ENCODE measurements around the gene WWC1. TPM values are rescaled to one million over a fixed set of nuclear protein-coding genes. Genes with fewer than 3 reads are reported as not detected.

Gene WWC1
- total RNA-seq, 1 donor from 2014 or later: 13.7 TPM

- H3K4me1 Mint-ChIP-seq: peaks cover 12% of the 10 kb centered on the region
- H3K4me3 Mint-ChIP-seq: no peak overlapping the region
- no peak for DNase-seq (ENCODE audit: low read depth, low spot score)
- H3K9me3 Mint-ChIP-seq: no peaks in the 10 kb centered on the region
- no peaks in the 10 kb centered on the region for H3K27me3 Mint-ChIP-seq (ENCODE audit: low read depth)
- TF ChIP-seq, protein P1, sequence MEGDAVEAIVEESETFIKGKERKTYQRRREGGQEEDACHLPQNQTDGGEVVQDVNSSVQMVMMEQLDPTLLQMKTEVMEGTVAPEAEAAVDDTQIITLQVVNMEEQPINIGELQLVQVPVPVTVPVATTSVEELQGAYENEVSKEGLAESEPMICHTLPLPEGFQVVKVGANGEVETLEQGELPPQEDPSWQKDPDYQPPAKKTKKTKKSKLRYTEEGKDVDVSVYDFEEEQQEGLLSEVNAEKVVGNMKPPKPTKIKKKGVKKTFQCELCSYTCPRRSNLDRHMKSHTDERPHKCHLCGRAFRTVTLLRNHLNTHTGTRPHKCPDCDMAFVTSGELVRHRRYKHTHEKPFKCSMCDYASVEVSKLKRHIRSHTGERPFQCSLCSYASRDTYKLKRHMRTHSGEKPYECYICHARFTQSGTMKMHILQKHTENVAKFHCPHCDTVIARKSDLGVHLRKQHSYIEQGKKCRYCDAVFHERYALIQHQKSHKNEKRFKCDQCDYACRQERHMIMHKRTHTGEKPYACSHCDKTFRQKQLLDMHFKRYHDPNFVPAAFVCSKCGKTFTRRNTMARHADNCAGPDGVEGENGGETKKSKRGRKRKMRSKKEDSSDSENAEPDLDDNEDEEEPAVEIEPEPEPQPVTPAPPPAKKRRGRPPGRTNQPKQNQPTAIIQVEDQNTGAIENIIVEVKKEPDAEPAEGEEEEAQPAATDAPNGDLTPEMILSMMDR (conservative IDR thresholded peaks at IDR 0.05): no peak
- no peak overlapping the region for H3K27ac Mint-ChIP-seq (ENCODE audit: unreplicated experiment)
- H3K36me3 Mint-ChIP-seq (ENCODE audit: low read depth): peaks cover 1% of the 10 kb centered on the region
These were observed 189.9 kb downstream of the WWC1 start for GRCh38 chr5:168481330-168481788.

- Mint-ChIP-seq H3K9me3 (no peaks in the 10 kb centered on the region), H3K27me3 (ENCODE audit: low read depth) (no peaks in the 10 kb centered on the region), H3K27ac (ENCODE audit: unreplicated experiment) (no peak overlapping the region), H3K4me3 (no peak overlapping the region), H3K4me1 (peaks cover 20% of the 10 kb centered on the region), H3K36me3 (ENCODE audit: low read depth) (peaks cover 2% of the 10 kb centered on the region)
- DNase-seq (ENCODE audit: low read depth, low spot score): no peak
- TF ChIP-seq, protein P1 (conservative IDR thresholded peaks at IDR 0.05): no peak
These were observed 190.9 kb downstream of the WWC1 start for GRCh38 chr5:168482361-168482760.

DNA sequence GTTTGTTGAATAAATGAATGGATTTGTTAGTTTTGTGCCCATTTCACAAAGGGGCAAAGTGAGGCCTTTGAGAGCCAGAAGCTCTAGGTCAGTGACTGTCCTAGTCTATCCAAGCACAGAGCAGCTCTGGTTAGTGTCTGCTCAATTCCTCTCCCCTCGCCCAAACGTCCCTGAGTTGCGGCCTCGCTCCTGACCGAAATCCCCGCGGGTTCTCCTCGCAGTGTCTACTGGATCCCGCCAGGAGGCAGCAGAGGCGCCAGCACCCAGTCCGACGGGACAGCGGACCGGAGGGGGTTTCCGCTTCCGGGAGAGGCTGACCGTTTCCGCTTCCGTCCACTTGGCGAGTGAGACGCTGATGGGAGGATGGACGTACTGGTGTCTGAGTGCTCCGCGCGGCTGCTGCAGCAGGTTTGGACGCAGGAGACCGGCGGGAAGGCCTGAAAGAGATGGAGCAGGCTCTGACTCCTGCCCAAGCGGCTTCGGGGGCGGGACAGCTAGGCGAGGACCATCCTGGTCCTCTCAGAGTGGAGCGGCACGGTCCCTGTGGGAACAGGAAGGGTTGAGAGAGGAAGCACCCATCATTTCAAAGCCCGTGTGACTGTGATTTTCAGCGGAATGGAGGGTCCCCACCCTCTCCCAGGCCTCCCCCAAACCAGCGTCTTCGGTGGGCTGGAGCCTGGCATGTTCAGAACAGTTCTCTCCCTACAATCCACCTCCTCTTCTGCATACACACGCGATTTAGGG is 194.9 kb downstream of the WWC1 start, which contains the start of gene RARS1:
Gene RARS1 (plus strand): TSS at position 336 of the 744 bp plus-strand sequence. CDS start 28 bp downstream, at position 364.
- peak within 1 kb of the TSS; percentile 95 for H3K27ac Mint-ChIP-seq (ENCODE audit: unreplicated experiment)
- H3K9me3 Mint-ChIP-seq: no peaks in the 10 kb centered on the region
- H3K4me3 Mint-ChIP-seq: peak within 1 kb of the TSS; percentile 100
- H3K36me3 Mint-ChIP-seq (ENCODE audit: low read depth): peaks cover 5% of the 10 kb centered on the region
- H3K27me3 Mint-ChIP-seq (ENCODE audit: low read depth): no peaks in the 10 kb centered on the region
- peaks cover 23% of the 10 kb centered on the region for H3K4me1 Mint-ChIP-seq
- DNase-seq (ENCODE audit: low read depth, low spot score): peak; percentile 92
- TF ChIP-seq, protein P1 (conservative IDR thresholded peaks at IDR 0.05): peak; percentile 93

- H3K27me3 Mint-ChIP-seq (ENCODE audit: low read depth): no peaks in the 10 kb centered on the region
- TF ChIP-seq, protein P1 (conservative IDR thresholded peaks at IDR 0.05): no peak
- H3K4me3 Mint-ChIP-seq: peak overlapping the region; percentile 7
- DNase-seq (ENCODE audit: low read depth, low spot score): no peak
- H3K4me1 Mint-ChIP-seq: peaks cover 23% of the 10 kb centered on the region
- H3K9me3 Mint-ChIP-seq: no peaks in the 10 kb centered on the region
- no peak overlapping the region for H3K27ac Mint-ChIP-seq (ENCODE audit: unreplicated experiment)
- peaks cover 13% of the 10 kb centered on the region for H3K36me3 Mint-ChIP-seq (ENCODE audit: low read depth)
These were observed 197.6 kb downstream of the WWC1 start for GRCh38 chr5:168489059-168489458.

DNA sequence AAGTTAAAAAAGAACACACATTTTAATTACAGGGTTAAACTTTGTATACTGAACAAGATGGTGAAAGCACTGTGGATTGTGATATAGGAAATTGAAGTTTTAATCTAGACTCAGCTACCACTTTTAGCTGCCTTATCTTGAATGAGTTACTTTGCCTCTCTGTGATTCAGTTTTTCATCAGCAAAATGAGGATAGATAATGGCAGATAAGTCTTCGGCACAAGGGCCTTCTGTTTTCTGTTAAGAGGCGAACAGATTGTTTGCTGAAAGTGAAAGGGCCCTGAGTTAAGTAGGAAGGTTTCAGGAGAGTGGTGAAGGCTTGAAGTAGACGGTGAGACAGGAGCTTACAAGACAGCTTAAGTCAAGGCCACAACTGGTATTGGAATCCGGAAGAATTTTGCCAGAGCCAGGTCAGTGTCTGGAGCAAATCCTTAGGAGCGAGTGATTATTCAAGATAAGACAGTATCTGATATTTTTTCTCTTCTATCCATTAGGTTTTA is 202.7 kb downstream of the WWC1 start:
- no peak overlapping the region for H3K4me3 Mint-ChIP-seq

More for the DNA sequence above, 202.7 kb downstream of the WWC1 start:
- Mint-ChIP-seq H3K4me1 (no peaks in the 10 kb centered on the region), H3K27me3 (ENCODE audit: low read depth) (no peaks in the 10 kb centered on the region), H3K36me3 (ENCODE audit: low read depth) (peaks cover 16% of the 10 kb centered on the region), H3K27ac (ENCODE audit: unreplicated experiment) (no peak overlapping the region), H3K9me3 (no peaks in the 10 kb centered on the region)
- no peak for DNase-seq (ENCODE audit: low read depth, low spot score)
- TF ChIP-seq, protein P1 (conservative IDR thresholded peaks at IDR 0.05): no peak

All from neural crest cell (in vitro differentiated cells).